HS-5 (cell line): ENCODE results near the gene TULP1.
"Not testable (repeated sequence)": the region's sequence is repeated elsewhere in the genome, so short reads cannot be mapped to it uniquely, and the experiment has no call there.

ENCODE experiments used
- DNase-seq: peaks from one replicate; pipeline ENCODE4 v3.0.0-alpha.2; 2012; ENCODE audit warnings: low read depth

The TULP1 gene

DNA sequence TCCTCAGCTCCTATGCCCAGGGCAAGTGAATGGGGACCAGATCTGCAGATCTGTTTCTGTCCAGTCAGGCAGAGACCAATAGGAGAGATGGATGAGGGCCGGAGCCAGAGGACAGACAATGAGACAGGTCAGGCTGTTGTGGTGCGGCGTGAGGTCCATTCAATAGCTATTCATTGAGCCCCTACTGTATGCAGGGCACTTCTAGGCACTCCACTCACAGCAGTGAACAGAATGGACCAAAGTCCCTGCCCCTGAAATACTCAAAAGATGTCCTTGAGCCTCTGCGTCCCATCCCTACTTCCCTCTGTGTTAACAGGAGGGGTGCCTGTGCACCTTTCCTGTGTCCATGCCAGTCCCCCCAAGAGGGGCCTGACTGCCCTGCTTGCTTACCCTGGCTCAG is 8.5 kb upstream of the TULP1 start:
- no peak for DNase-seq

DNA sequence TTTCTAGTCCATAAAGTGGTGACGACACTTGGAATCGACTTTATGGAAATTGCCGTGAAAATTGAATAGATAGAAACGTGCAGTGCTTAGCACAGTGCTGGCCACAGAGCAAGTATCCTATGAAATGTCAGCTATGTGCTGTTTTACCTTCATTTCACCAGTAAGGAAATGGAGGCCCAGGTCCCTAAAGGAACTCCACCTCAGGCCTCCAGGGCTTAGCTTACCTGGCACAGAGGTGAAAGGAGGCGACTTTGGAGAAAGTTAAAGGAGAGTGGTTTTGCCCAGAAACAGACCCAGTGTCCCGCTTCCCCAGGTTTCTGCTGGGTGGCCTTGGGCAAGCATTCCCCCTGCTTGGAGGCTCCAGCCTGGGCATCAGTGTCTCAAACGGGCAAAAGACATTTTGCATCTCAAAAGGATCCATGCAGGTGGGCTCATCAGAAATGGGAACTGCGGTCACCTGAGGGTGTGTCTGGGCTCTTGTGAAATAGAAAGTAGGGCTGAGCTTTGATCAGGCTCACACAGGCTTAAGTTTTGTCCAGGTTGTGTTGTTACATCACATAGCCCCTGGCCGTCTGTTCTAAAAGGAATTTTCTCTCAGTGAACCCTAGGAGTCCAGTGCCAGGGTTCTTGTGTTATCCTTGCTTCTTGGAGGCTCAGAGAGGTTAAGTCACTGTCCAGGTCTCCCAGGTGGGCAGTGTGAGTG is 6.8 kb upstream of the TULP1 start:
- DNase-seq, result no peak

DNA sequence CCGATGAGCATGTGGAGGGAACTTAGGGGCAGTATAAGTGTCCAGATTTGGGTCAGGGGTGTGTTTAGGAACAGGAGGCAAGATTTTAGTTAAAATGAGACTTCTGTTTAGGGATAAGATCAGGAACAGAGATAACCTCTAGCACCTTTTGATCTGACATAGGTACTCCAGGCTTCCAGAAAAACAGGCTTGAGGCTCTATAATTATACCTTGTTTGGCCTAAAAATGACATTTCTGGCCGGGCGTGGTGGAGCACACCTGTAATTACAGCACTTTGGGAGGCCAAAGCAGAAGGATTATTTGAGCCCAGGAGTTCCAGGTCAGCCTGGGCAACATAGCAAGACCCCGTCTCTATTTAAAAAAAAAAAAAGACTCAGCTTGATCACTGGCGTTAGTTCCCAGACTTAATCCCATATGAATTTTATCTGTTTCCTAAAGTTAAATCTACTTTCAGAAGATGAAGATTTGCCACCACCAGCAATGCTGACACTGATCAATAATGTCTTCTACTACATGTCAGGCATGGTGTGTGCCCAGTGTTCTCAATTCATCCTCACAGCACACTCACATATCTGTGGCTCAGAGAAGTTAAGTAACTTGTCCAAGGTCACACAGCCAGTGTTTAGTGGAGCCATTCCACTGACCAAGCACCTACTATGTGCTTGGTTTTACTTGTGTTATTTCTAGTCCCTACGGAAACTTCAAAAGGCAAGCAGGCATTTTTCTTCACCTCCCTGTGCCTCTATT is 6.0 kb upstream of the TULP1 start:
- no peak for DNase-seq

DNA sequence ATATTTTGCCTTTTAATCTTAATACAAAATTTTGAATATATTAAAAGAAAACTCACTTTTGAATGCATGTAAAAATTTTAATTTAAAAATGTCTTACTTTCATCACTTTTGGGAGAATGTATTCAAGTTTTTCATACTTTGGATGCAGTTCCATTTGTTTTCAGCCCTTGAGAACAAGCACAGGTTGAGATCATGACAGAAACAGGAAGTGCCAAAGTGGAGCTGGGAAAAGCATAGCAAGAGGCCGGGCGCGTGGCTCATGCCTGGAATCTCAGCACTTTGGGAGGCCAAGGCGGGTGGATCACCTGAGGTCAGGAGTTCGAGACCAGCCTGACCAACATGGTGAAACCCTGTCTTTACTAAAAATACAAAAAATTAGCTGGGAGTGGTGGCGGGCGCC is 5.3 kb upstream of the TULP1 start:
- not testable (repeated sequence) for DNase-seq

DNA sequence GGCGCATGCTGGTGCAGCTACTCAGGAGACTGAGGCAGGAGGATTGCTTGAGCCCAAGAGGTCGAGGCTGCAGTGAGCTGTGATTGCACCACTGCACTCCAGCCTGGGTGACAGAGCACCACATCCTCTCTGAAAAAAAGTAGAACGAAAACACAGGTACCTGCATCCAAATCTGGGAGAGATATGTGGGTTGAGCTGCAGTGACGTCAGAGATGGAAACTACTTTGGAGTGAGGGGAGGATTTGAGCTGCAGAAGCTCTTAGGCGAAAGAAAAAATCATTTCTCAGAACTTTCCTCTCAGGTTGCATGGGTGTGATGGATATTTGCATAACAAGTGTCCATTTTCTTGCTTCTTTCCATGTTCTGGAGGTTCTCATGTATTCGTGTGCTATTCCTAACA is 4.0 kb upstream of the TULP1 start:
- no peak for DNase-seq

DNA sequence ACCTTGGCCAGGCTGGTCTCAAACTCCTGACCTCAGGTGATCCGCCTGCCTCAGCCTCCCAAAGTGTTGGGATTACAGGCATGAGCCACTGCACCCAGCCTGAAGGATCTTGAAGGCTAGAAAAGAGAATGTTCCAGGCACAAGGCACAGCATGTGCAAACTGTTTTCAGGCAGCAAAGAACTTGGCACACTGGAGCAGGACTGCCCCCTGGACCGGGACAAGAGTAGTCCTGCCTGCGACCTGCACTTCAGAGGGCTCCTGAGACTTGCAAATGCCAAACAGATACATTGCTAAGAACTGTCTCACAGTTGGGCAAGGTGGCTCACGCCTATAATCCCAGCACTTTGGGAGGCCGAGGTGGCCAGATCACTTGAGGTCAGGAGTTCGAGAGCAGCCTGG is 3.2 kb upstream of the TULP1 start:
- DNase-seq, result not testable (repeated sequence)

DNA sequence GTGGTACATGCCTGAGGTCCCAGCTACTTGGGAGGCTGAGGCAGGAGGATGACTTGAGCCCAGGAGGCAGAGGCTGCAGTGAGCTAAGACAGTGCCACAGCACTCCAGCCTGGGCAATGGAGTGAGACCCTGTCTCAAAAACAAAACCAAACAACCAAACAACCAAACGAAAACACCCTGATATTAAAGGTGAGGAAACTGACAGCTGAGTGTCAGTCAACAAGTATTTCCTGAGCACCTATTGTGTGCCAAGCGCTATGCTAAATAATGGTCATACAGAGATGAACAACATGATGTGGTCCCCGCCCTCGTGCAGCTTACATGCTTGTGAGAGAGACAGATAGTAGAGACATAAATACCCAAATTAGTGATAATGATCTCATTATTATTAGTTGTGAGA is 1.9 kb upstream of the TULP1 start:
- DNase-seq, result no peak

DNA sequence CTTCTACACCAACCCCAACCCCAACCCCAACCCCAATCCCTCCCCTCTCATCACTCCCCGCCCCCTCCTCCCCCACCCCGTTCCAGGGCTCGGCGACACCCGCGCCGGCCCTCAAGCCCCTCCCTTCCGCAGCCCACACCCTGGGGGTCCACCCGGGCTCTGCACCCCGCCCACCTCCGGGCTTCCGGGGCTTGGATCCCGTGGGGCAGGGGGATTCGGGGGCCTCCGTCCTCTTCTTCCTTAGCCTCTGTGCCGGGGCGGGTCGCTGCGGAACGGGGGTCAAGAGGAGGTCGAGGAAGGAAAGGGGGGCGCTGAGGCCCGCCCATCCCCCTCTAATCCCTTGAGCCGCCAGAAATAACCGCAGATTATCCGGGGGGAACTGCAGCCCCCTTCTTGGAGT is 690 bp downstream of the TULP1 start:
- no peak for DNase-seq

DNA sequence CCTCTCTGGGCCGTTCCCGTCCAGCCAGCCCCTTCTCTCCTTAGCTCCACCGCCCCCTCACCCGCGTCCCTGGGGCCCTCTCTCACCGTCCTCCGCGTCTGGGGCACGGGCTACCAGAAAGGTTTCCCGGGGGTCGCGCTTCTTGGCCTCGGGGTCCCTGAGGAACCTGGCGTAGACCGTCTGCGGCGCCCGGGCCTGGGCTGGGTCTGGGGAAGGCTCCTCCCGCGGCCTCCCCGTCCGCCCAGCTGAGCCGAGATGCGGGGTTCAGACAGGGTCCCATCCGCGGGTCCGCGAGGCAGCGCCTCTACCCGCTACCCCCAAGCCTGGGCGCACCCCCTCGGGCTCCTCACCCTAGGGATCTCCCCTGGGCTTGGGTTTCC is 1.1 kb downstream of the TULP1 start:
- no peak for DNase-seq

DNA sequence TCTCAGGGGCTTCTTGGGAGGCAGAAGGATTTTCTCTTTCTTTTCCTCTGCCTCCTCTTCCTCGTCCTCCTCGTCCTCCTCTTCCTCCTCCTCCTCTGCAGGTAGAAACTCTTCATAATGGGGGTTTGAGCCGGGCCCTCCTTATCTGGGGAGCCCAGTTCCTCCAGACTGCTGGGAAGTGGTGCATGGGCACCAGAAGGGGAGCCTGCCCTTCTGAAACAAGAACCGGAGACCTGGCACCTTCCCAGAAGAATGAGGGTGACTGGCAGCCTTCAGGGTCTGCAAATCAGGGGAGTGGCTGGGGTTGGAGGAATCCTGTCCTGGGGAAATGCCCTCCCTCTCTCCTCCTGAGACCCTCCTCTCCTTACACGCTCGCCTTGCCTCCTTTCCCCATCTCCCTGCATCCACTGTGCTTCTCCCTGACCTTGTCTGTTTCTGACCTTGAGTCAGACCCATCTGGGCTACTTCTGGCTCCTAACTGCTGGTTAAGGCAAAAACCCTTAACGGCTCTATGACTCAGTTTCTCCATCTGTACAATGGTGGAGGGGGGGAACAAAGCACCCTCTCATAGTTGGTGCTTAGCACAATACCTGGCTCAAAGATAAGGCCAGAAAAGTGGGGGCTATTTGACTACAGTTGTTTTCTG is 1.7 kb downstream of the TULP1 start:
- no peak for DNase-seq

DNA sequence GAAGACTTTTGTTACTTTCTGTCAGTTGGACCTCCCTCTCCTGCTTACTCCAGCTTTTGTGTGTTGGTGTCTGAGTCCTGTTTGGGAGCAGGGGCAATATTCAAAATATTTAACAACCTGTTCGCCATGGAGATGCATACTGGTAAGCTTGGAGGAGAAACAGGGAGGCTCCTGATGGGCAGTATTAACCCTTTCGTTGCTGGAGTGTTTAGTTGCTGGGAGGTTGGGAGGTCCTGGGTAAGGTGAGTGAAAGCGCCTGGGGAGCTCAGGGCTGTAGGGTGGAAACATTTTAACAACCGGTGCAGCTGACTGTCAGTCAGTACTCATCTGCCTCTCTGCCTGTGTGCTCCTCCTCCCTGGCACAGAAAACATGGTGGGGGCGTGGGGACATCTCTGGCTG is 4.2 kb downstream of the TULP1 start:
- no peak for DNase-seq

DNA sequence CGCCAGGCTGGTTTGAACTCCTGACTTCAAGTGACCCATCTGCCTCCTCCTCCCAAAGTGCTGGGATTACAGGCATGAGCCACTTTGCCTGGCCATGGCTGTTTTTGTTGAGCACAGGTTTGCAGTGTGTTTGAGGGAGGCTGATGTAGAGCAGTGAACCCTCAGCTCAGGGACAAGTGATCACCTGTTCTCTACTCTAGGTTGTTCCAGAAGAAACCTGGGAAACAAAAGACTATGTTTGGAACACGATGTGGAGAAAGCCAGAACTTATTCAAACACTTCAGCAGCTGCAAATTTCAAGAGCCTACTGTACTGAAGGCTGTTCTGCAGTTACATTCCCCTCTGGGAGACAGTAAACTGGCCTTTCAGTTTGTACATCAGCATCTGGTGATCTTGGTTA is 4.7 kb downstream of the TULP1 start:
- DNase-seq, result no peak

DNA sequence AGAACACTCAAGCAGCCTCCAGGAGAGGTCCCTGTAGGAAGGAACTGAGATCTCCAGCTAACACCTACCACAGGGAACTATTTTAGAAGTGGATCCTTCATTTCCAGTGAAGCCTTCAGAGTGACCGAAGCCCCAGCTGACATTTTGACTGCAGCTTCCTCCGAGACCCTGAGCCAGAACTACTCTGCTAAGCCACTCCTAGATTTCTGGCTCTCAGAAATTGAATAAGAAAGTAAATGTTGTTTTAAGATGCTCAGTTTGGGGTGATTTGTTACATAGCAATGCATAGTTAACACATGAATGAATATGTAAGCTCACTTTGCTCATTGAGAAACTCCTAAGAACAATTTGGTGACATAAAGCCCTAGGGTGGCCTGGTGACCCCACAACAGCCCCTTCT is 5.5 kb downstream of the TULP1 start:
- DNase-seq, result no peak

DNA sequence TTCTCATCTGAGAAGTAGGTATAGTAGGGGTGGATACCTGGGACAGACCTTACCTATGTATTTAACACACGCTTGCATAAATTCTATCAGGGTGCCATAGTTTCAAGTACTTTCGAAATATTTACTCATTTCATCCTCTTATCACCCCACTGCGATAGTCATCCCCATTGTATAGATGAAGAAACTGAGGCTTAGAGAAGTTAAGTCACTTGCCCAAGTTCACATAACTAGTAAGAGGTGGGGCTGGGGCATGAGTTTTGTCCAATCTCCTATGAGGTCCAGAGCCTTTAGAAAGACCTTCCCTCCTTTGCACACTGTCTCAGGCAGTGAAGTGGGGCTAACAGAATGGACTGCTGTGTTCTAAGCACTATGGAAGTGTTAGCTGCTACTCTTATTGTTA is 6.2 kb downstream of the TULP1 start:
- no peak for DNase-seq

DNA sequence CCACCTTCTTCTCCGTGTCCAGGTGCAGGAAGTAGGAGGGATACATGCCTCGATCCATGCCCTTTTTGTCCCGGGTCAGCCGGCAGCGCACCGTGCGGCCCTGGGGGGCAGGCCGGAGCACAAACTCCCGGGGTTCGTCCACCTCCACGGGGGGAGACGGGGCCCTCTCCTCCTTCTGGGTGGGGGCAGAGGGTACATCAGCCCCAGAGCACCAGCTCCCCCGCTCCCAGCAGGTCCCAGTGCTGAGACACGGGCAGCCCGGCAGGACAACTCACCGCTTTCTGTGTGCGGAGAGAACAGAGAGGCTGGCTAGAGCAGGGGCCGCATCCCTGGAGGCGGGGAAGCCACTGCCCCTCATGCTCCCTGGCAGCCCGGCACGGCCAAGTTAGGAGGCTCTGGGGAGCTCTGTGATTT is 6.7 kb downstream of the TULP1 start:
- DNase-seq, result no peak

DNA sequence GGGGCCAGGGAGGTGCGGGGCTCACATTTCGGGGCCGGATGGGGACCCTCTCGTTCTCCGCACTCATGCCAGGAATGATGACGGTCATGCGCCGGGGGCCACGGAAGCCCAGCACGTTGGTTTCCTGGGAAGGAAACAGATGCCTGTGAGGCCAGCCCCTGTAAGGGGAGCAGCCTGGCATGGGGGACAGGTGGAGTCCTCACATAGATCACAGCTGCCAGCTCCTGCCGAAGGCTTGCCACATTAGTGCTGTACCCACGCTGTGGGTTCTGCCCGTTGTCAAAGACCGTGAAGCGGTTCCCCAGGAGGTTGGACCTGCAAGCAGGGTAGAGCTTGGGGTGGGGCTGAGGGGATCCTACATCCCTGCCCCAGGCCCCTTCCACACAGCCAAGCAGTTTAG is 9.2 kb downstream of the TULP1 start:
- DNase-seq, result no peak

DNA sequence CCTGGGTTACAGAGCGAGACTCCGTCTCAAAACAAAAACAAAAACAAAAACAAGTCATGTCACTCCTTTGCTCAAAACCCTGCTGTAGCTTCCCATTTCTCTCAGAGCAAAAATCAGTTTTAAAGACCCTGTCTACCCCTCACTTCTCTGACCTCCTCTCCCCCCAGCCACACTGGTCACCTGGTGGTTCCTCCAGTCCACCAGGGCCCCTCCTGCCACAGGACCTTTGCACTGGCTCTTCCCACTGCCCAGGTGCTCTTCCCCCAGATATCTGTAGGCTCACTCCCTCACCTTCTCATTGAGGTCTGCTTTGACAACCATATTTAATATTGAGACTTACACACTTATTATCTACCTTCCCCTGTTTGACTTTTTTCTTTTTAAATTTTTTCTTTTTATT is 10.9 kb downstream of the TULP1 start:
- DNase-seq, result no peak

DNA sequence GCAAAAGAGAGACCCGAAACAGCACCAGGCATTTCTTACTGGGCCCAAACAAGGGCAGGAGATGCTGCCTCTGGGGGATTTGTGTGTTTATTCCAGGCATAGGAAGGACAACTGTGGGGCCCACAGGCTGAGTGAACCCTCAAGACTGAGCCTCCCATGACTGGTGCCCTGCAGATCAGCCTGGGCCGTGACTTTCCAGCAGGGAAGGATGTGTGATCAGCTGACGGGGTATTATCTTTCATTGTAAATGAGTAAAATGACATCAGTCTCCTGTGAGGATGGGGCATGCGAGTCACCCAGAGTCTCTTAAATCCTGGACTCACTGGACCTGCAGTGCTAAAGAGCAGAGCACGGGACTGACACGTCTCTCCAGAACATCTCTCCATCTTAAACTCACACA is 11.9 kb downstream of the TULP1 start:
- peak; percentile 72 for DNase-seq

DNA sequence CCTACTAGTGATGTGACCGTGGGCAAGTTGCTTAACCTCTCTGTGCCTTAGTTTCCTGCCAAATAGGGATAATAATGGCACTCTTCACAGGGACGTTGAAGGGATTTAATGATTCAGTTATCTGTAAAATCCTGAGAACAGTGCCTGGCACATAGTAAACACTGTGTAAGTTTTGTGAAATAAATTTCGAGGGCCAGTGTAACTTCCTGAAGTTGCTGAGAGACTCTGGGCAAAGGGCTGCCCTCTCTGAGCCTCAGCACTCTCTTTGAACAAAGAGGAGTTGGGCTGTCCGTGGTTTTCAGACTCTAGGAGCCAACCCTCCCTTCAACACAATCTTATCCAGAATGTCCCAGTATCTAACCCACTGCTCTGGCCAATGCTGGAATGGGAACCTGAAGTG is 13.3 kb downstream of the TULP1 start:
- no peak for DNase-seq

DNA sequence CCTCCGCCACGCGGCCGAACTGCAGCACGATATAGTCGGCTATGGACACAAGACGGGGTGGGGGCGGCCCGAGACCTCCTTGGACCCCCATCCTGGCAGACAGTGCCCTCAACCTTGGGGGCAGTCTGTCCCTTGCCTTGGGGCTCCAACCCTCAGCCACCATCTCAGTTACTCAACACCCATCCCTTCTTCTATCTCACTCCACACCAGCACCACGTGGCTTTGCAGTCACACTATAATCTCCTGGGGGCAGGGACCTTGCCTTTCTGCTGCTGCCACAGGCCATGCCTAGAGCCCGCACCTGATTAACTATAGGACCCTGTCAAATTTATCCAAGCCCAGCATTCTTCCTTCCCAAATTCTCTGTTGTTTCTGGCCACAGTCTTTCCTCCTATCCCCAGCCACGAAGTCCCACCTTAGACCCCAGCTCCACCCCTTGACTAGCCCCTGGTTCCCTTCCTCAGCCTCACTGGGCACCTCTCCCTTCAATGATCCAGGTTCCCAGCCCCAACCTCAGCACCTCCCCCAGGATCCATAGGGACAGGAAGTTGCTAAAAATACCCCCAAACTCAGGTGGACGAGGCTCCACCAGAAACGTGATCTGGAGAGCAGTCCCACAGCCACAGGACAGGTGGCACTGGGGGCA is 14.2 kb downstream of the TULP1 start:
- no peak for DNase-seq

DNA sequence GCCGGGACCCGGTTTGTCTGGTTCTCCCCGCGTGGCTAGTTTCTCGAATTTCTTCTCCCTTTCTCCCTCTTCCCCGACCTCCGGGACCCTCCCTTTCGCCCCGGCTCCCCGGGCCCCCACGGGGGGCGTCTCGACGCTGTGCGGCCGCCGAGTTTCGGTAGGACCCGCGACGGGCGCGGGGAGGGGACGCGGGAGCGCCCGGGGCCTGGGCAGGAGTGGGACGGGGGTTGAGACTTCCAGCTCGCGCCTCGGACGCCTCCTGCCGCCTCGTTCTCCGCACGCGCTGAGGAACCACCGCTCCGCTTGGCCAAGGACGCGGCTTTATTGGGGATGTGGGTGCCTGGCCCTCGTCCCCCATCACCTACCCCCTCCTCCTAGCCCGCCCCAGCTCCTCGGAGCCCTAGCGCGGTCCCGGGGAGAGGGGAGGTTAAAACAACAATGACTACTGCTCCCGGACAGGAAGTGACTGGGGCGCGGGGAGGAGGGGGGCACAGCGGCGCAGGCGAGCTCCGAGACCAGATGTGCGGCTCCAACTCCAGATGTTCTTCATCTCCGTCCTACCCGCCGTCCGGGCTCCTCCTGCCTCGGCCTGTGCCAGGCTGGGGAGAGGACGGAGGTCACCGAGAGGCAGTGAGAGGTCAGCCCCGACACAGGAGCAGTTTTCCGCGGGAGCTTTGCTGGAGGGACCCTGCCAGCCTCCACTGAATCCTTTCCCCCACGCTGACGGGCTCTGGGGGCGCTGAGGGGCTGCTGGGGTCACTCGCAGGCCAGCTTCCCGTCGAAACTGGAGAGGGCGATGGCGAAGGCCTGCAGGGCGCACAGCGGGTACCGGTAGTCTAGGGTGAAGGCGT is 14.9 kb downstream of the TULP1 start:
- peak; percentile 58 for DNase-seq
